Stomach (tissue), 4 donors: ENCODE data around the gene FBXW7.

Experiments used
- POLR2A ChIP-seq, 4 donors: fragments of 450-650 bp; IDR thresholded peaks; one replicate each; pipeline ENCODE4 v1.6.1; 2016; ENCODE audit warnings: antibody characterized with exemption in 4 of 4, control low read depth in 2 of 4, mild to moderate bottlenecking in 1 of 4, moderate library complexity in 1 of 4
- POLR2AphosphoS5 ChIP-seq, 3 donors: sonication (generic); formaldehyde crosslinking; IDR thresholded peaks; one replicate each; pipeline ENCODE4 v1.6.1; 2016; ENCODE audit warnings: antibody characterized with exemption in 3 of 3

DNA sequence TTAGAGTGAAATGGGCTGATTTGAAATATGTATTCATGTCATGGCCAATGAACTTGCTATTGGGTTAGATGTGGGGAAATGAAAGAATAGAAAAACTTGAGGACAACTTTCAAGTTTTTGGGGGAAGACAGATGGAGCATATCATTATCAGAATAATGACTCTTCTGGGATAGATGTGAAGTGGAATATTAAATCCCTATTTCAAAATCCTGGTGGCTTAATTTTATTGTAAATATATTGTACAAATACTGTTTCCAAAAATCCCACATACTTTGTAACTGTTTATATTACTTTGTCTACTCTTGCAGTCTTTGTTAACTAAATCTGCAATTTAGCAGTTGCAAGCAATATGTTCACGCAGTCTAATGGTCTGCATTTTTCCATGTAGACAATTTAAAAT is 35.9 kb upstream of the FBXW7 start:
- TF ChIP-seq POLR2AphosphoS5 (IDR thresholded peaks at IDR 0.05) (no peak), POLR2A (IDR thresholded peaks at IDR 0.05) (no peak)
